Peyer's patch (tissue), 4 donors: Measurements from ENCODE around the gene FMNL2. TPM values are rescaled to one million over a fixed set of nuclear protein-coding genes. Genes with fewer than 3 reads are reported as not detected.

Experiments used
- DNase-seq, 3 donors: peaks; one replicate each; pipeline ENCODE4 v3.0.0-alpha.2; 2017 to 2019
- H3K27ac ChIP-seq, 4 donors: fragments of 200-600 bp; sonication (generic); one replicate each; pipeline ENCODE4 v1.5.1; 2016 to 2019
- H3K27me3 ChIP-seq, 2 donors: fragments of 200-600 bp; sonication (generic); one replicate each; pipeline ENCODE4 v1.5.1; 2019
- H3K36me3 ChIP-seq, 3 donors: fragments of 200-600 bp; sonication (generic); one replicate each; pipeline ENCODE4 v1.5.1; 2016 to 2019
- H3K4me1 ChIP-seq, 4 donors: fragments of 200-600 bp; sonication (generic); one replicate each; pipeline ENCODE4 v1.5.1; 2016 to 2019
- H3K4me3 ChIP-seq, 4 donors: fragments of 200-600 bp; sonication (generic); 1 replicate in 3 of 4; 2 replicates in 1 of 4; pipeline ENCODE4 v1.5.1; 2016 to 2019; ENCODE audit warnings: mild to moderate bottlenecking in 1 of 4
- H3K9me3 ChIP-seq, 4 donors: fragments of 200-600 bp; sonication (generic); one replicate each; pipeline ENCODE4 v1.5.1; 2016 to 2019; ENCODE audit warnings: mild to moderate bottlenecking in 1 of 4
- CTCF ChIP-seq, 6 experiments: fragments of 450-650 bp in 4 of 6; fragments of 200-600 bp in 2 of 6; sonication (generic) in 1 of 6; IDR thresholded peaks; one replicate each; pipeline ENCODE4 v1.5.1; 2017 to 2019; ENCODE audit warnings: antibody characterized with exemption in 6 of 6, mild to moderate bottlenecking in 3 of 6, moderate library complexity in 1 of 6
- POLR2A ChIP-seq, 2 donors: fragments of 450-650 bp; IDR thresholded peaks; one replicate each; pipeline ENCODE4 v1.5.1; 2017; ENCODE audit warnings: antibody characterized with exemption in 2 of 2, mild to moderate bottlenecking in 2 of 2, moderate library complexity in 2 of 2
- total RNA-seq, 4 donors: library from RNA; depleted of rRNA; stranded (reverse); fragments of >200 nt; gene quantifications; one replicate each; pipeline ENCODE4 v1.1.0, GENCODE V29; 2016

FMNL2 gene
- total RNA-seq, 4 donors from 2014 or later: 7.5 to 52.0 (median 17.1) TPM

DNA sequence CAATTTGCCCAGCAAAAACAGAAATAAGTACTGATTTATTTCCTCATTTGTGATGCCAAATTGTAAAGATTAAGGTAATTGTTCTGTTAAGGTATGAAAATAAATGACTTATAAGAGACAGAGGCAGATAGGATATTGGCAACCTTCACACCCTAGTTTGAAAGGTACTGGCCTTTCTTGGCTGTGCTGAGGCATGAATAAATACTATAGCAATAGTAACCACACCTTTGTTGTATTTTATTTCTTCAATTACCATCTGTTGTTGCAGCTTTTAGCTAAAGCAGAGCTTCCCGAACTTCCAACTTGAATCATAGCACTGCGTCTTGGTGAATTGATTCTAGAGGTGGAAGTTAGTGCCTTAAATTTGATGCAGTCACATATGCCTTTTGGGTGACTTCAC lies 55.9 kb downstream of the FMNL2 start:
- DNase-seq: no peak
- Histone ChIP-seq H3K27me3 (no peaks in the 10 kb centered on the region), H3K27ac (no peak overlapping the region)

DNA sequence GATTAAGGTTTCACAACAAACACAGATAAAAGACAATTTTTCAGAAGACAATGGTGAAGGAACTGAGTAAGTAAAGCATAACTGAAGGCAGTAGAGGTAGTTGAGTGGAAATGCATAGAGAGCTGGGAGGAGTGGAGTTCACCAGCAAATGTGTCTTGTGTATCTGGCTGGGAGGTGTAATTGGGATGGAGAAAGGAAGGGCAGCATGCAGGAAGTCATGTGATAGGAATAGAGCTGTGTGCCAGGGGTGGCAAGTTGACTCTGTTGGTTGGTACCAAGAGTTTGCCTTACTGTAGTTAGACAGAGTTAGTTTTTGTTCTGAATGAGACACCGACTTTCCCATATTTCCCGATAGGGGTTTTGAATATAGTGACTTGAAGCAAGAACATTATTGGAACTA lies 56.3 kb downstream of the FMNL2 start:
- Histone ChIP-seq H3K27ac (no peak overlapping the region), H3K36me3 (no peaks in the 10 kb centered on the region), H3K4me1 (no peaks in the 10 kb centered on the region), H3K4me3 (no peak overlapping the region), H3K27me3 (no peaks in the 10 kb centered on the region), H3K9me3 (no peaks in the 10 kb centered on the region)
- no peak for DNase-seq
- no peak for TF ChIP-seq CTCF (IDR thresholded peaks at IDR 0.05)
- TF ChIP-seq POLR2A (IDR thresholded peaks at IDR 0.05): no peak

More for the DNA sequence above, 55.9 kb downstream of the FMNL2 start:
- Histone ChIP-seq H3K4me3 (no peak overlapping the region), H3K4me1 (no peaks in the 10 kb centered on the region), H3K36me3 (no peaks in the 10 kb centered on the region), H3K9me3 (no peaks in the 10 kb centered on the region)
- TF ChIP-seq CTCF (IDR thresholded peaks at IDR 0.05) (no peak), POLR2A (IDR thresholded peaks at IDR 0.05) (no peak)

- Histone ChIP-seq H3K27me3 (no peaks in the 10 kb centered on the region), H3K4me3 (no peak overlapping the region), H3K27ac (no peak overlapping the region), H3K9me3 (no peaks in the 10 kb centered on the region), H3K36me3 (no peaks in the 10 kb centered on the region), H3K4me1 (no peaks in the 10 kb centered on the region)
- no peak for TF ChIP-seq CTCF (IDR thresholded peaks at IDR 0.05)
- no peak for TF ChIP-seq POLR2A (IDR thresholded peaks at IDR 0.05)
- no peak for DNase-seq
Measured at GRCh38 chr2:152393377-152393776, 58.4 kb downstream of the FMNL2 start.

- H3K27ac ChIP-seq: no peak overlapping the region
- no peak for DNase-seq
- no peak overlapping the region for H3K4me3 ChIP-seq
- TF ChIP-seq POLR2A (IDR thresholded peaks at IDR 0.05) (no peak), CTCF (IDR thresholded peaks at IDR 0.05) (no peak)
- no peaks in the 10 kb centered on the region for H3K36me3 ChIP-seq
- no peaks in the 10 kb centered on the region for H3K27me3 ChIP-seq
- no peaks in the 10 kb centered on the region for H3K9me3 ChIP-seq
- no peaks in the 10 kb centered on the region for H3K4me1 ChIP-seq
Measured at GRCh38 chr2:152394326-152394725, 59.4 kb downstream of the FMNL2 start.

DNA sequence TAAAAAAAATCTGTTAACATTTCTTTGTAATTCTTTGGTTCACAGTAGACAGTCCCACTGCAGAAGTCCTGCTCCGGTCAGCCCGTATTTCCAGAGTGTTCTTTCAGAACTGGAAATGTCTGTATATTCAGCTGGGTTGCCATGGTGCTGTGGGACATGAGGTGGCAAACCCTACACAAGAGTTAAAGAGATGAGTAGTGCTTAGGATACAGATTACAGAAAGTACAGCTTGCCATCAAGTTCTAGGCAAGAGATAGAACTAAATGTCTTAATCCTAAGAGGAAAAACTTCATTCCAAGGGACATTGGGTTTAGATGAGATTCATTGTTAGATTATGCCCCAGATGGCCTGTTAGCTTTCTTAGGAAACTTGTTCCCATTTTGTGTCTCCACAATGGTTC lies 60.1 kb downstream of the FMNL2 start:
- no peak for DNase-seq
- no peak for TF ChIP-seq CTCF (IDR thresholded peaks at IDR 0.05)
- no peak for TF ChIP-seq POLR2A (IDR thresholded peaks at IDR 0.05)
- Histone ChIP-seq H3K36me3 (no peaks in the 10 kb centered on the region), H3K4me1 (no peaks in the 10 kb centered on the region), H3K4me3 (no peak overlapping the region), H3K27ac (peak overlapping the region in 1 of 4 donors; percentile 51), H3K27me3 (no peaks in the 10 kb centered on the region), H3K9me3 (no peaks in the 10 kb centered on the region)

GRCh38 chr2:152395572-152395971 lies 60.6 kb downstream of the FMNL2 start:
- Histone ChIP-seq H3K9me3 (no peaks in the 10 kb centered on the region), H3K4me3 (no peak overlapping the region), H3K36me3 (no peaks in the 10 kb centered on the region), H3K4me1 (no peaks in the 10 kb centered on the region), H3K27me3 (no peaks in the 10 kb centered on the region), H3K27ac (peak overlapping the region in 2 of 4 donors; percentile 4 to 51)
- TF ChIP-seq POLR2A (IDR thresholded peaks at IDR 0.05) (no peak), CTCF (IDR thresholded peaks at IDR 0.05) (no peak)
- no peak for DNase-seq
